22Rv1 (cell line): ENCODE measurements around the gene TTF1.

Source experiments
- CTCF ChIP-seq: fragments of 450-650 bp; IDR thresholded peaks from 2 replicates; pipeline ENCODE4 v1.5.1; 2017; ENCODE audit warnings: mild to moderate bottlenecking
- ZFX ChIP-seq: fragments of 450-650 bp; IDR thresholded peaks from 2 replicates; pipeline ENCODE4 v1.6.1; 2017; ENCODE audit warnings: antibody characterized with exemption, borderline replicate concordance

- TF ChIP-seq CTCF: no peak
- TF ChIP-seq ZFX: no peak
Measured at GRCh38 chr9:132383462-132383883, 23.2 kb downstream of the TTF1 start.
